CD1c-positive myeloid dendritic cell (primary cell): Measurements from ENCODE around the gene HBG2.
A peak's percentile ranks its signal among the peaks of the same experiment; 100 is the strongest.

Experiments used
- DNase-seq: peaks from one replicate; pipeline ENCODE4 v3.0.0-alpha.2; 2016; ENCODE audit errors: extremely low spot score

Gene HBG2

DNA sequence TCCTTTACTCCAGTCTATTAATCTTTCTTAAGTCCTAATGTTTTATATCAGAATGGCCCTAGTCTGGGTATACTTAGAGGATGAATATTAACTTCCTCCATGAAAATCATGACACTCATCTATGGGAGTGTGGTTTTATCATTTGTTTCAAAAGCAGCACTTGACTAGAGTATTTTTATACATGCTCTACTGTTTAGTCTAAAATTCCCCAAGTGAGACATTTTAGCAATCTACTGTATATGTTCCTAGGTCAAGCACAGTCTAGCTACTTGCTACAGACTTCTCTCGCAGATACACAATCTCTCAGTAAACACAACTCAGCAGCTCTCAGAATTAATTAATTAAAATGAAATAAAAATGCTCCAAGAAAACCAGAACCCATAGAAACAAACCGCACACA is 24.8 kb downstream of the HBG2 start:
- DNase-seq, result no peak

DNA sequence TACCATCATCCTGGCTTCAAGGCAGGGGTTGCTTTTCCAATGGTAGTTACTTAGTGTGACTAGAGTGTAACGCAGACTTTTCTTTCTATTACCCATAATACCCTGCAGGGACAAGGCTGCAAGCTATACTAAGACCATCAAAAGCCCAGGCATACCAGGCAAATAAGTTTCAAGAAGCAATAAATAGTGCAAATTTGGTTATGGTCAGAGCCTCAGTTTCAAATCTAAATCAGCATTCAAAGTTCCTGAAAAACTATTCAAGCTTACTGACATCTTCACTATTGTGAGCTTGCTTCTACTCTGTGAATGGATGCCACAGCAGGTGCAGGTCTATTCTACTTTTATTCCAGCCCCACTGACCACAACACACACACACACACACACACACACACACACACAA is 25.2 kb downstream of the HBG2 start:
- DNase-seq, result no peak

DNA sequence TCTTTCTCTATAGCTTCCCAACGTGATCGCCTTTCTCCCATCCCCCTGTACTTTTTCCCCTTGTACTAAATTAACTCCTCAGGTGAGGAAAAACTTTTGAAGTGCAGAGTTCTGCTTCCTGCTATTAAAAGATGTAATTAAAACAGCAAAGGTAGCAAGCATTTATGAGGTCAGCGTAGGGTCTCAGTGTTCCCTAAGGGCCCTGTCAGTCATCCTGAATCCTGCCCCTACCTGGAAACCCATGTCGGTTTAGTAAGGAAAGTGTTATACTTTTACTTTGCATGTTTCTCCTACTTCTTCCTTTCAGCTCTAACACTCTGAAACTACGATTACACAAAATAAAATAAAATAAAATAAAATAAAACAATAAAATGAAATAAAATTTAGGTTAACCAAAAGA is 26.5 kb downstream of the HBG2 start:
- no peak for DNase-seq

DNA sequence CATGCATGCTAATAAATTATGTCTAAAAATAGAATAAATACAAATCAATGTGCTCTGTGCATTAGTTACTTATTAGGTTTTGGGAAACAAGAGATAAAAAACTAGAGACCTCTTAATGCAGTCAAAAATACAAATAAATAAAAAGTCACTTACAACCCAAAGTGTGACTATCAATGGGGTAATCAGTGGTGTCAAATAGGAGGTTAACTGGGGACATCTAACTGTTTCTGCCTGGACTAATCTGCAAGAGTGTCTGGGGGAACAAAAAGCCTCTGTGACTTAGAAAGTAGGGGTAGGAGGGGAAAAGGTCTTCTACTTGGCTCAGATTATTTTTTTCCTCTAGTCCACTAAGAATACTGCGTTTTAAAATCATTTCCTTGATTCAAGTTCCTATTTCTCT is 26.9 kb downstream of the HBG2 start:
- DNase-seq, result no peak

DNA sequence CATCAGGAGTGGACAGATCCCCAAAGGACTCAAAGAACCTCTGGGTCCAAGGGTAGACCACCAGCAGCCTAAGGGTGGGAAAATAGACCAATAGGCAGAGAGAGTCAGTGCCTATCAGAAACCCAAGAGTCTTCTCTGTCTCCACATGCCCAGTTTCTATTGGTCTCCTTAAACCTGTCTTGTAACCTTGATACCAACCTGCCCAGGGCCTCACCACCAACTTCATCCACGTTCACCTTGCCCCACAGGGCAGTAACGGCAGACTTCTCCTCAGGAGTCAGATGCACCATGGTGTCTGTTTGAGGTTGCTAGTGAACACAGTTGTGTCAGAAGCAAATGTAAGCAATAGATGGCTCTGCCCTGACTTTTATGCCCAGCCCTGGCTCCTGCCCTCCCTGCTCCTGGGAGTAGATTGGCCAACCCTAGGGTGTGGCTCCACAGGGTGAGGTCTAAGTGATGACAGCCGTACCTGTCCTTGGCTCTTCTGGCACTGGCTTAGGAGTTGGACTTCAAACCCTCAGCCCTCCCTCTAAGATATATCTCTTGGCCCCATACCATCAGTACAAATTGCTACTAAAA is 27.8 kb downstream of the HBG2 start, which contains the start of gene HBB:
HBB (minus strand) TSS at position 340 of the 579 bp plus-strand sequence; CDS start at position 290, 50 bp downstream.
- DNase-seq, result no peak

DNA sequence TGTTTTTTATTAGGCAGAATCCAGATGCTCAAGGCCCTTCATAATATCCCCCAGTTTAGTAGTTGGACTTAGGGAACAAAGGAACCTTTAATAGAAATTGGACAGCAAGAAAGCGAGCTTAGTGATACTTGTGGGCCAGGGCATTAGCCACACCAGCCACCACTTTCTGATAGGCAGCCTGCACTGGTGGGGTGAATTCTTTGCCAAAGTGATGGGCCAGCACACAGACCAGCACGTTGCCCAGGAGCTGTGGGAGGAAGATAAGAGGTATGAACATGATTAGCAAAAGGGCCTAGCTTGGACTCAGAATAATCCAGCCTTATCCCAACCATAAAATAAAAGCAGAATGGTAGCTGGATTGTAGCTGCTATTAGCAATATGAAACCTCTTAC is 29.1 kb downstream of the HBG2 start:
- no peak for DNase-seq

DNA sequence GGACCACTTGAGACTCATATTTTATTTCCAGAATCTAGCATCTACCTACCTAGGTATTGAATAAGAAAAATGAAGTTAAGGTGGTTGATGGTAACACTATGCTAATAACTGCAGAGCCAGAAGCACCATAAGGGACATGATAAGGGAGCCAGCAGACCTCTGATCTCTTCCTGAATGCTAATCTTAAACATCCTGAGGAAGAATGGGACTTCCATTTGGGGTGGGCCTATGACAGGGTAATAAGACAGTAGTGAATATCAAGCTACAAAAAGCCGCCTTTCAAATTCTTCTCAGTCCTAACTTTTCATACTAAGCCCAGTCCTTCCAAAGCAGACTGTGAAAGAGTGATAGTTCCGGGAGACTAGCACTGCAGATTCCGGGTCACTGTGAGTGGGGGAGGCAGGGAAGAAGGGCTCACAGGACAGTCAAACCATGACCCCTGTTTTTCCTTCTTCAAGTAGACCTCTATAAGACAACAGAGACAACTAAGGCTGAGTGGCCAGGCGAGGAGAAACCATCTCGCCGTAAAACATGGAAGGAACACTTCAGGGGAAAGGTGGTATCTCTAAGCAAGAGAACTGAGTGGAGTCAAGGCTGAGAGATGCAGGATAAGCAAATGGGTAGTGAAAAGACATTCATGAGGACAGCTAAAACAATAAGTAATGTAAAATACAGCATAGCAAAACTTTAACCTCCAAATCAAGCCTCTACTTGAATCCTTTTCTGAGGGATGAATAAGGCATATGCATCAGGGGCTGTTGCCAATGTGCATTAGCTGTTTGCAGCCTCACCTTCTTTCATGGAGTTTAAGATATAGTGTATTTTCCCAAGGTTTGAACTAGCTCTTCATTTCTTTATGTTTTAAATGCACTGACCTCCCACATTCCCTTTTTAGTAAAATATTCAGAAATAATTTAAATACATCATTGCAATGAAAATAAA is 29.8 kb downstream of the HBG2 start:
- no peak for DNase-seq

DNA sequence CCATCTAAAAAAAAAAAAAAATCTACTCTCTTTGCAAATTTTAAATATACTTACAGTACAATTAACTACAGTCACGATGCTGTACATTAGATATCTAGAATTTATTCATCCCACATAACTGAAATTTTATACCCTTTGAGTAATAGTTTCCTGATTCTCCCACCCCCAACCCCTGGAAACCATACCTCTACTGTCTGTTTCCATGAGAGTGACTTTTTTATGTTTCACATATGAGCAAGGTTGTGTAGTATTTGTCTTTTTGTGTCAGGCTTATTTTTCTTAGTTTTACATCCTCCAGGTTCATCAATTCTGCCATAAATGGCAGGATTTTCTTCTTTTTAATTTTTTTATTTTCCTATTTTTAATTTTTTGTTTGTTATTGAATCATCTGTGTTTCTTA is 30.9 kb downstream of the HBG2 start:
- no peak for DNase-seq

DNA sequence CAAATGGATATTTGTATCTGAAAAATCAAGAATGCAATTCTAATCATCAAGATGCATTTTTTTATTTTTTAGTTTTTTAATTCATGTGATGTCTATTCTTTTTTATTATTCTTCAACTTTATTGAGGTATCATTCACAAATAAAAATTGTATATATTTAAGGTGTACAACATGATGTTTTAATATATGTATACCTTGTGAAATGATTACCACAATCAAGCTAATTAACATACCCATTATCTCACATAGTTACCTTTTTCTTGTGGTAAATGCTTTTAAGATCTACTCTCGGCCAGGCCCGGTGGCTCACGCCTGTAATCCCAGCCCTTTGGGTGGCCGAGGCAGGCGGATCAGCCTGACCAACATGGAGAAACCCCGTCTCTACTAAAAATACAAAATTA is 31.4 kb downstream of the HBG2 start:
- no peak for DNase-seq

DNA sequence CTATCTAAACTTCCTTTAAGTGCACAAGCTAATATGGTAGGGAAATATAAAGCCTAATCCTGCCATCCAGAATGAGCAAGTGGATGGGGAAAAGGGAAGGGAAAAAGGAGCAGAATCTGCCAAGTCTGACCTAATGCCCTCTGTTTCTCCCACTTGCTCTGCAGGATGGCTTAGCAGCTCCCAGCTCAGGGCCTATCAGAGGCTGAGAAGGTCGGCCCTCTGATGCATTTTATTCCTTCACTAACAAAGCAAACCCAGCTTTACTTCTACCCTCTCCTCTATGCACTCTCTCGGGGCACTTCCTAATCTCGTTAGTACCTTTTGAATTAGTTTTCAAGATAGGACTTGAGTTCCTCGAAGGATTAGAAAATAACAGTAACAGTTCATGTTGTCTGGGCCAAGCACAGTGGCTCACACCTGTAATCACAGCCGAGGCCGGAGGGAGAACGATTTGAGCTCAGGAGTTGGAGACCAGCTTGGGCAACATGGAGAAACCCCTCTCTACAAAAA is 44.1 kb downstream of the HBG2 start:
- DNase-seq, result no peak

DNA sequence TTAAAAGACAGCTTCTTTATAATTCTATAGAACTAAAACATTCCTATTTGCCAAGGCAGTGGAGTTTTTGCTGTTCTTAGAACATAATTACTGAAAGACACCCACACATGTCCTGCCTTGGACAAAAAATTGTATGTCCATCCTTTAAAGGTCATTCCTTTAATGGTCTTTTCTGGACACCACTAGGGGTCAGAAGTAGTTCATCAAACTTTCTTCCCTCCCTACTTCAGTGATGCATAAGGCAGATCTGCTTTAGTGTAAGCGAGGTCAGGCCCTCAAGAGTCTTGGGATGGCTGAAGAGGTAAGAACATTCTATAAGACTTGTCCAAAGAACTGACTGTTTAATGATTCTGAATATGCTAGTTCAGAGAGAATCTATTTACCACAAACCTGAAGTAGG is 49.8 kb downstream of the HBG2 start:
- DNase-seq, result peak; percentile 16

DNA sequence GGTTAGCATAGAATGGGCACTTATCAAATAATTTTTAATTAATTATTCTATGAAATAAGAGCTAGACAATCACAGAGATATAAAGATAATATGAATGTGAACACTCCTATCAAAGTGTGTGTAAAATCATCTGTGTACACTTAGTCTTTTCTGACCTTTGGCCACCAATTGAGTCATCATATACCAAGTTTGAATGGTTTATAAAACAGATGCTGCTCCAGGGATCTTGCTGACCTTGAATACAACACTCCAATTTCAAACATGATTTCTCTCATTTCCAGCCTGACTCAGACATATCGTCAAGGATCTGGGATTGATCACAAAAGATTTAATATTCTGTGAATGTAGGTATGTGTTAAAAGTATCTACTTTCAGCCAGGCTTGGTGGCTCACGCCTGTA is 51.2 kb downstream of the HBG2 start:
- DNase-seq, result no peak
